ENCODE results near the gene FCHO2.
A peak's percentile ranks its signal among the peaks of the same experiment; 100 is the strongest.

The FCHO2 gene

DNA sequence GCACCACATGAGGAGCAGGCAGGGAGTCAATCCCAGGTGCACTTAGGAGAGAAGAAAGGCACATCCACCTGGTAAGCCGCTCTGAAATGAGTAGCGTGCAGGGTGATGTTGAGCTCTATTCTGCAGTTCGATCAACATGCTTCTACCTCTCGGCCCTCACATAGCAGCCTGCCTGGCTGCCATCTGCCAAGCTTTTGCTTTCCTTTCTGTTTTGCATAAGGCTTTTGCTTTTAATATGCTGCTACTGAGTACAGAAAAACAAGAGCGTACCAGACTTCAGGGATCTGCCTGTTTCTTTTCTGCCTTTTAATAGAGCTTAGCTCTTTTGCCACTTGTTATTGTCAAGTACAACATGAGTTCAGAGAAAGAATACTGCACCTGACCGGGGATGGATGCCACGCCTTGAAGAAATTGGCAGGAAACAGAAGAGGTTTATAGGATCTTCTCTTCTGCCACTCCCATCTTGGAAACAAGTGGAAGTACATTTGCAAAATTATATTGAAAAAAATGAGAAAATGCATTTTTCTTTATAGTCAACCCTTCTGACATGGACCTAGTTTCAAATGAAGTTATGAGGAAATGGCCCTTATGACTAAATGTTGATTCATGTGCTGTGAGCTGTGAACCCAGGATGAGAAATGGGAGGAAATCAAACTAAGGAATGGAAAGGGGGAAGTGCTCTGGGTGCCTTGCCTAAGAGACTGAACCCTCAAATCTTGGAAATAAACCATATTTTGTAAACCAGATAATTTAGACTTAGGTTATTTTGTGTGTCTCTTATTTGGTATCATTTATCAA, 4.0 kb upstream of the FCHO2 start:
- Mint-ChIP-seq H3K4me3 (peak overlapping the region in 1 of 3 experiments; percentile 2), H3K4me1 (peaks cover 13% of the 10 kb centered on the region), H3K27me3 (ENCODE audit: low read depth) (no peaks in the 10 kb centered on the region), H3K9me3 (no peaks in the 10 kb centered on the region), H3K27ac (no peak overlapping the region), H3K36me3 (ENCODE audit: low read depth) (no peaks in the 10 kb centered on the region)
- TF ChIP-seq, protein P1, sequence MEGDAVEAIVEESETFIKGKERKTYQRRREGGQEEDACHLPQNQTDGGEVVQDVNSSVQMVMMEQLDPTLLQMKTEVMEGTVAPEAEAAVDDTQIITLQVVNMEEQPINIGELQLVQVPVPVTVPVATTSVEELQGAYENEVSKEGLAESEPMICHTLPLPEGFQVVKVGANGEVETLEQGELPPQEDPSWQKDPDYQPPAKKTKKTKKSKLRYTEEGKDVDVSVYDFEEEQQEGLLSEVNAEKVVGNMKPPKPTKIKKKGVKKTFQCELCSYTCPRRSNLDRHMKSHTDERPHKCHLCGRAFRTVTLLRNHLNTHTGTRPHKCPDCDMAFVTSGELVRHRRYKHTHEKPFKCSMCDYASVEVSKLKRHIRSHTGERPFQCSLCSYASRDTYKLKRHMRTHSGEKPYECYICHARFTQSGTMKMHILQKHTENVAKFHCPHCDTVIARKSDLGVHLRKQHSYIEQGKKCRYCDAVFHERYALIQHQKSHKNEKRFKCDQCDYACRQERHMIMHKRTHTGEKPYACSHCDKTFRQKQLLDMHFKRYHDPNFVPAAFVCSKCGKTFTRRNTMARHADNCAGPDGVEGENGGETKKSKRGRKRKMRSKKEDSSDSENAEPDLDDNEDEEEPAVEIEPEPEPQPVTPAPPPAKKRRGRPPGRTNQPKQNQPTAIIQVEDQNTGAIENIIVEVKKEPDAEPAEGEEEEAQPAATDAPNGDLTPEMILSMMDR (IDR thresholded peaks at IDR 0.05; ENCODE audit: unreplicated experiment in 3 of 3) = no peak

DNA sequence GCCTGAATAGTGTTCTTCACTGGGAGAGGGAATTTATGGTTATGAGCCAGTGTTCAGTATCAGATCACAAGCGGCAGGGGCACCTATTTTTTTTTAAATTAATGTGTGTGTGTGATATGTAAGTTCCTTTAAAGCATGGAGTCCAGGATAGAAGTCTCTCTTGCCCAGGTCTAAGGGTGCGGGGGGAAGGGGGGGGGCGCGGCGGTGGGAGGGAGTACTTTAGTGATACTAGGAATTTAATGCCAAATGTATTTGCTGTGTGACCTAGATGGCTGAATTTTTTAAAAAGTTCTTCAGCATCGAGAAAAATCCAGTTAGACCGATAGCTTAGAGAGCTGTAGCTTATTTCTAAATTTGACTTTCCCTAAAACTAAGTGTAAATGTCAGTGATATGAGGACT, 1.5 kb upstream of the FCHO2 start:
- H3K27ac Mint-ChIP-seq = peak overlapping the region; percentile 15 to 74 (median 42)
- no peaks in the 10 kb centered on the region for H3K27me3 Mint-ChIP-seq (ENCODE audit: low read depth)
- TF ChIP-seq, protein P1 (IDR thresholded peaks at IDR 0.05; ENCODE audit: unreplicated experiment in 3 of 3) = no peak
- peak overlapping the region; percentile 95 to 99 (median 95) for H3K4me3 Mint-ChIP-seq
- peaks cover 28% of the 10 kb centered on the region for H3K4me1 Mint-ChIP-seq
- no peaks in the 10 kb centered on the region for H3K9me3 Mint-ChIP-seq
- no peaks in the 10 kb centered on the region for H3K36me3 Mint-ChIP-seq (ENCODE audit: low read depth)

DNA sequence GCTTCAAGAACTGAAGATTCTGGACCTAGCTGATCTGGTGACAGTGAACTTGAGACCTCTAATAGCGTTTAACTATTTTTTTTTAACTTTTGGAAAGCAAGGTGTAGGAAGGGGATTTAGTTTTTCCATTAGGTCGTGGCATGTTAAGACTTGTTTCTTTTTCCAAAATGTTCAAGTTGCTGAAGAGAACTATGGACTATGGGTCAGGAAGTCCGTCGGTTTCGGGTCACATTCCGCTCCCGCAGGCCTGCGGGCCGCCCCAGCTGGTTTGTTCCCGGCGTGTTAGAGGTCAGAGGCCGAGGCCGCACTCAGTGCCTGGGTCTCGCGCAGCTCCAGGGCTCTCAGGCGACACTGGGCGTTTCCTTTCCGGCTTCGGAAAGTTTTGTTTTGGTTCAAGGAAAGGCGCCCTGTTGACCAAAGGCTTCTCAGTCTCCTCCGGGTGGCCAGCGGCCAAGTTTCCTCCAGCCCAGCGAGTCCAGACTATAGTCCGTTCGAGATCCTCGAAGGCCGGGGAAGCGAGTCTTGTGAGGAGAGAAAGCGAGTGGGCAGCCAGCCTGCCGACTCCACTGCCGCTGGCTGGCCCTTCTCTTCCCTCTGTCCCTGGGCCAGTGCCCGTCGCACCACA, 586 bp upstream of the FCHO2 start:
- no peaks in the 10 kb centered on the region for H3K27me3 Mint-ChIP-seq (ENCODE audit: low read depth)
- H3K36me3 Mint-ChIP-seq (ENCODE audit: low read depth) = peaks cover 3% of the 10 kb centered on the region
- H3K27ac Mint-ChIP-seq = peak overlapping the region; percentile 93 to 99 (median 99)
- H3K4me3 Mint-ChIP-seq = peak overlapping the region; percentile 95 to 99 (median 95)
- H3K9me3 Mint-ChIP-seq = no peaks in the 10 kb centered on the region
- TF ChIP-seq, protein P1 (IDR thresholded peaks at IDR 0.05; ENCODE audit: unreplicated experiment in 3 of 3) = no peak
- H3K4me1 Mint-ChIP-seq = peaks cover 28% of the 10 kb centered on the region

DNA sequence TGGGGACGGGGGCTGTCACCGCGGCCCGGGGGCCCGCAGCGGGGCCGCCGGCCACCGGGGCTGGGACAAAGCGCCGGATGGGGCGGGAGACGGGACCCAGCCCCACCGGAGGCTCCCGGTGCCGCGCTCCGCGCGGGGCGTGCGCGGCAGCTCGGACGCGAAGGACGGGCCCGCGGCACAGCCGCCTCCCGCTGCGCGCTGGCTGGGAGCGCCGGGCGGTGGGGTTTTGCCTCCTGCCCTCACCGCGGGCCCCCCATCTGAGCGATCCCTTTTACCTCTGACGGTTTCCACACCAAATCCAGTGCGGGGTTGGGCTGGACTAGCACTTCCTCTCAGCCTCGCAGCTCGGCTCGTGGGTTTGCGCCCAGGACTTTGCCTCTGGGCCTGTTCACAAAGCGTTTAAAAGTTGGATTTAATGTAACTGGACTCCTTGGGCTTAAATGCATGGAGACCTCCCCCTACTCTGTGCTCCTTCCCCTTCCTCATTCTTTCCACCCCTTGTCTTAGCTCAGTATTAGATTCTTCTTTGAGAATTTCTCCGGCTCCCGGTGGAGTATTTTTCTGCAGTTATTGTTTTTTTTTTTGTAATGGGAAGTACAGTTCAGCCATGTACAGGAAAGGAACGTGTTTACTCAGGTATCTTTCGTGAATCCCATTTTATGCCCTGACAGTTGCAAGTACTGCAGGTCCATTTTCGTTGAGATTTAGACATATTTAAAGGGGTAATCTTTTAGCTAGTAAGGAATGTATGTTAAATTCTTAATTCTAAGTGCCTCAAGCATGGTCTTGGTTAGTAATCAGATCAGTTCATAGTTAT, 691 bp downstream of the FCHO2 start:
- H3K27me3 Mint-ChIP-seq (ENCODE audit: low read depth) = no peaks in the 10 kb centered on the region
- H3K36me3 Mint-ChIP-seq (ENCODE audit: low read depth) = peaks cover 3% of the 10 kb centered on the region
- TF ChIP-seq, protein P1 (IDR thresholded peaks at IDR 0.05; ENCODE audit: unreplicated experiment in 3 of 3) = no peak

DNA sequence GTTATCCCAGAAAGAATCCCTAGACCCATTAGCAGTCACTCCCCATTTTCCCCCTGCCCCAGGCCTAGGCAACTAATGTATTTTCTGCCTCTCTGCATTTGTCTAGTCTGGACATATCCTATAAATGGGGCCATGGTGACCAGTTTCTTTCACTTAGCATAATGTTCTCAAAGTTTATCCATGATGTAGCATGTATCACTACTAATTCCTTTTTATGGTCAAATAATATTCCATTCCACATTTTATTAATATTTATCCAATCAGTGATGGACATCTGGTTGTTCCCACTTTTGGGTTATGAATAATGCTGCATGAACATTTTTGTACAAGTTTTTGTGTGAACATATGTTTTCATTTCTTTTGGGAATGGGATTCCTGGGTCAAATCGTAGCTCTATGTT, 1.5 kb downstream of the FCHO2 start:
- peaks cover 8% of the 10 kb centered on the region for H3K36me3 Mint-ChIP-seq (ENCODE audit: low read depth)
- TF ChIP-seq, protein P1 (IDR thresholded peaks at IDR 0.05; ENCODE audit: unreplicated experiment in 3 of 3) = no peak
- no peaks in the 10 kb centered on the region for H3K9me3 Mint-ChIP-seq
- H3K27me3 Mint-ChIP-seq (ENCODE audit: low read depth) = no peaks in the 10 kb centered on the region
- peak overlapping the region; percentile 92 to 97 (median 94) for H3K4me3 Mint-ChIP-seq
- H3K27ac Mint-ChIP-seq = peak overlapping the region; percentile 93 to 99 (median 98)
- peaks cover 28% of the 10 kb centered on the region for H3K4me1 Mint-ChIP-seq

More for the DNA sequence above, 691 bp downstream of the FCHO2 start:
- Mint-ChIP-seq H3K4me3 (peak overlapping the region; percentile 94 to 97 (median 95)), H3K4me1 (peaks cover 28% of the 10 kb centered on the region), H3K27ac (peak overlapping the region; percentile 93 to 99 (median 98)), H3K9me3 (no peaks in the 10 kb centered on the region)

Measured in nephron (organoid).